Brain pericyte (primary cell): ENCODE measurements around the gene CAMTA1.

Source experiments
- DNase-seq: peaks from one replicate; pipeline ENCODE4 v3.0.0-alpha.2; 2012; ENCODE audit warnings: low read depth, low spot score

The CAMTA1 gene

GRCh38 chr1:7385471-7386225 is 600.4 kb downstream of the CAMTA1 start:
- DNase-seq = no peak

- no peak for DNase-seq
Measured at GRCh38 chr1:7386226-7387052, 601.2 kb downstream of the CAMTA1 start.

GRCh38 chr1:7387053-7387927 is 602.0 kb downstream of the CAMTA1 start:
- DNase-seq = no peak

- DNase-seq = no peak
Measured at GRCh38 chr1:7388141-7388487, 602.9 kb downstream of the CAMTA1 start.

- no peak for DNase-seq
Measured at GRCh38 chr1:7388488-7389185, 603.4 kb downstream of the CAMTA1 start.

- DNase-seq = no peak
Measured at GRCh38 chr1:7389201-7389905, 604.1 kb downstream of the CAMTA1 start.

- DNase-seq = no peak
Measured at GRCh38 chr1:7389906-7390603, 604.8 kb downstream of the CAMTA1 start.

- no peak for DNase-seq
Measured at GRCh38 chr1:7390604-7391000, 605.3 kb downstream of the CAMTA1 start.

GRCh38 chr1:7393136-7393535 is 607.9 kb downstream of the CAMTA1 start:
- DNase-seq = no peak

GRCh38 chr1:7395251-7395650 is 610.0 kb downstream of the CAMTA1 start:
- no peak for DNase-seq

GRCh38 chr1:7398982-7399381 is 613.7 kb downstream of the CAMTA1 start:
- no peak for DNase-seq

- DNase-seq = no peak
Measured at GRCh38 chr1:7399514-7400125, 614.4 kb downstream of the CAMTA1 start.

- no peak for DNase-seq
Measured at GRCh38 chr1:7400566-7400965, 615.3 kb downstream of the CAMTA1 start.

GRCh38 chr1:7401814-7402547 is 616.7 kb downstream of the CAMTA1 start:
- peak; percentile 96 for DNase-seq

- DNase-seq = no peak
Measured at GRCh38 chr1:7402548-7402850, 617.2 kb downstream of the CAMTA1 start.

GRCh38 chr1:7403265-7404045 is 618.2 kb downstream of the CAMTA1 start:
- no peak for DNase-seq

GRCh38 chr1:7404046-7404742 is 618.9 kb downstream of the CAMTA1 start:
- DNase-seq = no peak
